GM08714 (cell line): Measurements from ENCODE around the gene AHRR.
"Not testable (repeated sequence)": the region's sequence is repeated elsewhere in the genome, so short reads cannot be mapped to it uniquely, and the experiment has no call there.

Source experiments
- H3K4me3 ChIP-seq: fragments of 200-500 bp; sonication (Bioruptor generic); 2 replicates; pipeline ENCODE4 v1.5.1; 2014; ENCODE audit warnings: mild to moderate bottlenecking, low read length, inconsistent platforms
- ZNF274 ChIP-seq: IDR thresholded peaks from 2 replicates; pipeline ENCODE4 v1.6.1; 2012; ENCODE audit warnings: mild to moderate bottlenecking, low read depth, low read length

Gene AHRR

DNA sequence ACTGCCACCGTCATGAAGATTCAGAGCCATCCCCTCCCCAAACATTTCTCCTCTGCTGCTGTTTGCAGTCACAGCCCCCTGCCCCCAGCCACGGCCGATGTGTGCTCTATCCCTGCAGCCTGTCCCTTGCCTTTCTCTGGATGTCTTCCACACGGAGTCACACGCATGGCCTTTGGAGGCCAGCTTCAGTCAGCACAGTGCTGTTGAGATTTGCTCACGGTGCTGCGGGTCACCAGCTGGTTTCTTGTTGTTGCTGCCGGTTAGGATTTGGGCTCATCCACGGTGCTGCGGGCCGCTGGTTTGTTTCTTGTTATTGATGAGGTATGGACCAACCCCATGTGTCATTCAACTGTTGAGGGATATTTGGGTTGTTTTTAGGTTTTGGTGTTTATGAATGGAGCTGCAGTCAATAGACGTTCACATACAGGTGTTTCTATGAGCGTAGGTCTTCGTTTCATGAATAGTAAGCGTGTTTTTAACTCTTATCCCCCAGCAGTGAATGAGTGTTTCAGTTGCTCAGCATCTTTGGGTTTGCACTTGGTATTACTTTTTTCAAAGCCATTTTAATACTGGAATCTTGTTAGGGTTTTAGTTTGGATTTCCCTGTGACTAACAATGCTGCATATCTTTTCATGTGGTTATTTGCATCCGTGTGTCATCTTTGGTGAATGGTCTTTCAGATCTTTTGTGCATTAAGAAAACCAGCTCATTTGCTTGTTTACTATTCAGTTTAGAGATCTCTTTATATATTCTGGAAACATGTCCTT is 57.6 kb downstream of the AHRR start:
- no peak overlapping the region for H3K4me3 ChIP-seq
- TF ChIP-seq ZNF274 = no peak

DNA sequence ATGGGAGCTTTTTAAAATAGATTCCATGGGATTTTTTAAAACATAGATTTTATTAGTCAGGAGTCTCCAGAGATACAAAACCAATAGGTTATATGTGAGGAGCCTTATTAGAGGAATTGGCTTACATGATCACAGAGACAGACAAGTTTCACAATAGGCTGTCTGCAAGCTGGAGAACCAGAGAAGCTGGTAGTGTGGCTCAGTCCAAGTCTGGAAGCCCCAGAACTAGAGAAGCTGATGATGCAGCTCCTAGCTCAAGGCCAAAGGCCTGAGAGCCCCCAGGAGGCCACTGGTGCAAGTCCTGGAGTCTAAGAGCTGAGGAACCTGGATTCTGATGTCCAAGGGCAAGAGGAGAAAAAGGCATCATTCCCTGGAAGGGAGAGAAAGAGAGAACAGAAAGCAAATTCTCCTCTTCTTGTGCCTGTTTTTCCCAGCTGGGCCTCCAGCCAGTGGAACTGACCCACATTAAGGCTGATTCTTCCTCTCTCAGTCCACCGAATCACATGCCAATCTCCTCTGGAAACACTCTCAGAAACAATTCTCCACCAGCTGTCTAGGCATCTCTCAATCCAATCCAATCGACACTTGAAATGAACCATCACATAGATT is 59.3 kb downstream of the AHRR start:
- no peak overlapping the region for H3K4me3 ChIP-seq
- TF ChIP-seq ZNF274 = no peak

- H3K4me3 ChIP-seq = no peak overlapping the region
- no peak for TF ChIP-seq ZNF274
Observed at GRCh38 chr5:383066-383465, 61.6 kb downstream of the AHRR start.

- H3K4me3 ChIP-seq = no peak overlapping the region
- no peak for TF ChIP-seq ZNF274
Observed at GRCh38 chr5:383621-384020, 62.1 kb downstream of the AHRR start.

DNA sequence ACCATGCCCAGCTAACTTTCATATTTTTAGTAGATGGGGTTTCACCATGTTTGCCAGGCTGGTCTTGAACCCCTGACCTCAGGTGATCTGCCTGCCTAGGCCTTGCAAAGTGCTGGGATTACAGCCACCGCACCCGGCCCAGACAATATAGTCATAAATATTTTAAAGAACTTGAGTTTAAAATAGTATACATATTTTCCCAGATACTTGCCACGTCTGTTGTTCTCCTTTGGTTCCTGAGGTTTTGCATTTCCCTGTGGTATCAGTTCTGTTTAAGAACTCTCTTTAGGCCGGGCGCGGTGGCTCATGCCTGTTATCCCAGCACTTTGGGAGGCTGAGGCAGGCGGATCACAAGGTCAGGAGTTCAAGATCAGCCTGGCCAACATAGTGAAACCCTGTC is 63.1 kb downstream of the AHRR start:
- not testable (repeated sequence) for H3K4me3 ChIP-seq

GRCh38 chr5:385321-385720 is 63.8 kb downstream of the AHRR start:
- no peak overlapping the region for H3K4me3 ChIP-seq
- no peak for TF ChIP-seq ZNF274

- no peak overlapping the region for H3K4me3 ChIP-seq
- TF ChIP-seq ZNF274 = no peak
Observed at GRCh38 chr5:386432-387341, 65.2 kb downstream of the AHRR start.

DNA sequence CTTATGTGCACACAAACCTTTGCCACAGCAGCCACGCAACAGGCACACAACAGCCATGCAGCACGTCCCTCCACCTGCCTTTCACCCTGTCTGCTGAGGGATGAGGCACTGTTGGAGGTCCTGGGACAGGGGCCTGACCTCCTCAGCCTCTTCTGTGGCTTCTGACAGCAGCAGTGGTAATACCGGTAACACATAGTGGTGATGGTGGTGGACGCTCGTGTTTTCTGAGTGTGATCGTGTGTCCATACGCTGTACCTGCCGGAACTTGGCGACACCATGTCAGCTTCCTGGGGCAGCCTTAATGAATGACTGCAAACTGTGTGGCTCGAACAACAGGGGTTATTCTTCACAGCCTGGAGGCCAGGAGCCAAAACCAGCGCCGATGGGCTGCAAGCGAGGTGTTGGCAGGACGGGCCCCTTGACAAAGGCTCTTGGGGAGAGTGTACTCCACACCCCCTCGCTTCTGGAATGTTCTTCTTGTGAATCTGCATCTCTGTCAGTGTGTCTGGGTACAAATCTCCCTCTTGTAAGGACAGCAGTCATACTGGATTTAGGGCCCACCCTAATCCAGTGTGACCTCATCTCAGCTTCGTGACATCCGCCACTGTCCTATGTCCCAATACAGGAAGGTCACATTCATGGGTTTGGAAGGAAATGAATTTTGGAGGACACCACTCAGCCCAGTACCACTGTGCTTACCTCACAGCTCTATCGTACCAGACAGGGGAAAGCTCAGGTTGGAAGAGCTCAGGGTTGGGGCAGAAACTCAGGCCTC is 66.2 kb downstream of the AHRR start:
- no peak for TF ChIP-seq ZNF274
- H3K4me3 ChIP-seq = no peak overlapping the region

GRCh38 chr5:388266-389196 is 67.0 kb downstream of the AHRR start:
- TF ChIP-seq ZNF274 = no peak
- no peak overlapping the region for H3K4me3 ChIP-seq

DNA sequence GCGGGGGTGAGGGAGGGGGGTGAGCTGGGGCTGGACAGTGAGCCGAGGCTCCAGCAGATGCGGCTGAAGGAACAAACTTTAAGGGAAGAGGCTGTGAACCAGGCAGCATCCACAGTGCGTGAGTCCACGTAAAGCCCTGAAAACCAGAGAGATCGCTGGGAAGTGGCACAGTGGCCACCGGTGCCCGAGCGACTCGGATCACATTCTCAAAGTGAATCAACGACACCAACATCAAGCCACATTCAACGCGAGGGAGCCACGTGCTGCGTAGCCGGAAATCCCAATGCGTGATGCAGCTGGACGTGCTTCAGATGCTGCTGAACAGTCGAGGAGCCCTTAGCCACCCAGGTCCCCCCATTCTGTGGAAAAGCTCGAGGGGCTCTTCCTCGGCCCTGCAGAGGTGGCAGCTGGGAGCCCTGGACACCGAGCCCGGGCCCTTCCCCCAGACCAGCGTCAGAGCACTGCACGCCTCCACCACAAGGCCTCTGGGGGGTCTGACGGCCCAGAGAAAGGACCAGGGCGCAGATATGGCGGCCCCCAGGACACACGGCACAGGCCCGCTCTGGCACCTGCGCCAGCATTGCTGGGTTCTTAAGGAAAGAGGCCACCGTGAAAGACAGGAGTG is 67.8 kb downstream of the AHRR start:
- no peak overlapping the region for H3K4me3 ChIP-seq
- TF ChIP-seq ZNF274 = no peak

DNA sequence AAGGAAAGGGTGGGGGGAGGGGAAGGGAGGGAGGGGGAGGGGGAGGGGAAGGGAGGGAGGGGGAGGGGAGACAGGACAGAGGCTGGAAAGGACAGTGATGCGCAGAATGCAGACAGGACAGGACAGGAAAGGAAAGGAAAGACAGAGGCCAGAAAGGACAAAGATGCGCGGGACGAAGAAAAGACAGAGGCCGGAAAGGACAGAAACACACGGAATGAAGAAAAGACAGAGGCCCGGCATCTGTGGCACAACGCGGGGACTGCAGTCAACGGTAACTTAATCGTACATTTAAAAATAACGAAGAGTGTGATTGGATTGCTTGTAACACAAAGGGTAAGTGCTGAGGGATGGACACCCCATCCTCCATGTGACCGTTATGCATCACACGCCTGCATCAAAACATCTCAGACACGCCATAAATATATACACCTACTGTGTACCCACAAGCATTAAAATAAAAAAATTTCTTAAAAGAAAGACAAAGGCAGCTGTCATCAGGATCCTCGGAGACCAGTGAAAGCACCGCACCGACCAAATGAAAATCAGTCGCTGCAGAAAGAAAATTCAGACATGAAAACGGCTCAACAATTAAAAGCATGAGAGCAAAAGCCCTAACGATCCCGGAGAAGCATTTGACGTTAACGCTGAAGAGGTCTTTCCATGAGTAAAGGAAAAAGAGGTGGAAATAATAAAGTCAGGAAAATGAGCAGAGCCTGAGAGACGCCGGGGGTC is 68.5 kb downstream of the AHRR start:
- no peak overlapping the region for H3K4me3 ChIP-seq
- no peak for TF ChIP-seq ZNF274
